ENCODE measurements around the gene DOCK6. TPM values are rescaled to one million over a fixed set of nuclear protein-coding genes. Genes with fewer than 3 reads are reported as not detected.

DOCK6 gene
- total RNA-seq, 1 donor from 2014 or later: 35.0 TPM

DNA sequence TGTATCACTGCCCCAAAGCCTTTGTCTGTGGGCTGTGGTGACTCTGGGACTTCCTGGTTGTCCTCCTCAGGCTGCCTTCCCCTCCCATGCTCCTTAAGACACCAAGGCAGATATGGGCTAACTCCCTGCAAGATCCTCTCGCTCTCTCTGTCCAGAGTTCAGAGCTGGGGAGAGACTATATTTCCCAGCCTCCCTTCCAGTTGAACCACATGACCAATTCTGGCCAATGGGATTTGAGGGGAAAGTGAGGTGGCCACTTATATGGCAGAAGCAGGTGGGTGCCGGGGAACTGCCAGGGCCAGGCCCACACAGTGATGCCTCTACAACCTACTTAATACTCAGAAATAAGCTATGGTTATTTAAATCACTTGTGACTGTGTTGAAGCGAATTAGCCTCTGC is 39.1 kb downstream of the DOCK6 start:
- DNase-seq: no peak

DNA sequence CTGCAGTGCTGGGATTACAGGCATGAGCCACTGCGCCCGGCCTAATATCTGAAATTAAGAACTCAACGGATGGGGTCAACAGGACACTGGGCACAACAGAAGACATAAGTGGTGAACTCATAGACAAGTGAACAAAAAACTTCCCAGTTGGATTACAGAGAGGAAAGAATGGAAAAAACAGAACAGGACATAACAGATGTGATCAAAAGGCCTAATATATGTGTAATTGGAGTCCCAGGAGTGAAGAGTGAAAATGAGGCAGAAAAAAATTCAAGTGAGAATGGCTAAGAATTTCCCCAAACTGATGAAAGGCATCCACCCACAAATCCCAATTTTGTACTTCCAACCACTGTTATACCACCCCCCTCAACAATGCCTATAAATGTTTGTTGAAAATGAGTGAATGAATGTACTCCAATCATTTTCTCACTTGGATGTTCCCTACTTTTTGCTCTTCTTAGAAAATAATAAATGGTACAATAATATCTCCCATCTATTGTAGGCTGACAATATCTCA is 41.2 kb downstream of the DOCK6 start:
- no peak for DNase-seq

DNA sequence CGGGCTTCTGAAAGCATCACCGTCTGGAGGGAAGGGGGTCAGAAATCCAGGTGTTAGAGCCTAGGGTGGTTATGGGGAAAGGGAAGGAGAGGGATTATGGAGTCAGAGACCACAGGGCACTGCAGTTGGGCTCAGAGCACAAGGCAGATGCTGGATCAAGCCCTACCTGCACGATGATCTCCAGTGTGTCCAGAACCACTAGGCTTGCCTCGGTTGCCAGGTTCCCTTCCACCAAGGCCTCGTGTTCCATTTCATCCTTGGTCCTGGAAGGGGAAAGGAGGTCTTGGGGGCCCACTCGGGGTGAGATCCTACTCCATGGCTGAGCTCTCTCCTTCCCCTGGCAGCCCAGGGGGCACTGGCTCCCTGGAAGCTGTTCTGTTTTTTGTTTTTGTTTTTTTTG is 47.9 kb downstream of the DOCK6 start:
- no peak for DNase-seq

DNA sequence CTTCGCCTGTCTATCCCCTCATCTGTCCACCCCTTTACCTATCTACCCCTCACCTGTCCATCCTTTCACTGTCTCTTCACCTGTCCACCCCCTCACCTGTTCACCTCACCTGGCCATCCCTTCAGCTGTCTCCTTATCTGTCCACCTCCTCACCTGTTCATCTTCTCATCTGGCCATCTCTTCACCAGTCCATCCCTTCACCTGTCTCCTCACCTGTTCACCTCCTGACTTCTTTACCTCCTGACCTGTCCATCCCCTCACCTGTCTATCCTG is 51.7 kb downstream of the DOCK6 start:
- DNase-seq: no peak

DNA sequence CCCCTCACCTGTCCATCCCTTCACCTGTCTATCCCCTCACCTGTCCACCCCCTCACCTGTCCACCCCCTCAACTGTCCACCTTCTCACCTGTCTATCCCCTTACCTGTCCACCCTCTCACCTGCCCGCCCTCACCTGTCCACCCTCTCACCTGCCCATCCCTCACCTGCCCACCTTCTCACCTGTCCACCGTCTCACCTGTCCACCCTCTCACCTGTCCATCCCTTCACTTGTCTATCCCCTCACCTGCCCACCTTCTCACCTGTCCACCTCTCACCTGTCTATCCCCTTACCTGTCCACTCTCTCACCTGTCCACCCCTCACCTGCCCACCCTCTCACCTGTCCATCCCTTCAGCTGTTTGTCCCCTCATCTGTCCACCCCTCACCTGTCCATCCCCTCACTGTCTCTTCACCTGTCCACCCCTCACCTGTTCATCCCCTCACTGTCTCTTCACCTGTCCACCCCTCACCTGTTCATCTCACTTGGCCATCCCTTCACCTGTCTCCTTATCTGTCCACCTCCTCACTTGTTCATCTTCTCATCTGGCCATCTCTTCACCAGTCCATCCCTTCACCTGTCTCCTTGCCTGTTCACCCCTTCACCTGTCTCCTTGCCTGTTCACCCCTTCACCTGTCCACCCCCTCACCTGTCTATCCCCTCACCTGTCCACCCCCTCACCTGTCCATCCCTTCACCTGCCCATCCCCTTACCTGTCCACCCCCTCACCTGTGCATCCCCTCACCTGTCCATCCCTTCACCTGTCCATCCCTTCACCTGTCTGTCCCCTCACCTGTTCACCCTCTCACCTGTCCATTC is 52.3 kb downstream of the DOCK6 start:
- peak; percentile 53 for DNase-seq

DNA sequence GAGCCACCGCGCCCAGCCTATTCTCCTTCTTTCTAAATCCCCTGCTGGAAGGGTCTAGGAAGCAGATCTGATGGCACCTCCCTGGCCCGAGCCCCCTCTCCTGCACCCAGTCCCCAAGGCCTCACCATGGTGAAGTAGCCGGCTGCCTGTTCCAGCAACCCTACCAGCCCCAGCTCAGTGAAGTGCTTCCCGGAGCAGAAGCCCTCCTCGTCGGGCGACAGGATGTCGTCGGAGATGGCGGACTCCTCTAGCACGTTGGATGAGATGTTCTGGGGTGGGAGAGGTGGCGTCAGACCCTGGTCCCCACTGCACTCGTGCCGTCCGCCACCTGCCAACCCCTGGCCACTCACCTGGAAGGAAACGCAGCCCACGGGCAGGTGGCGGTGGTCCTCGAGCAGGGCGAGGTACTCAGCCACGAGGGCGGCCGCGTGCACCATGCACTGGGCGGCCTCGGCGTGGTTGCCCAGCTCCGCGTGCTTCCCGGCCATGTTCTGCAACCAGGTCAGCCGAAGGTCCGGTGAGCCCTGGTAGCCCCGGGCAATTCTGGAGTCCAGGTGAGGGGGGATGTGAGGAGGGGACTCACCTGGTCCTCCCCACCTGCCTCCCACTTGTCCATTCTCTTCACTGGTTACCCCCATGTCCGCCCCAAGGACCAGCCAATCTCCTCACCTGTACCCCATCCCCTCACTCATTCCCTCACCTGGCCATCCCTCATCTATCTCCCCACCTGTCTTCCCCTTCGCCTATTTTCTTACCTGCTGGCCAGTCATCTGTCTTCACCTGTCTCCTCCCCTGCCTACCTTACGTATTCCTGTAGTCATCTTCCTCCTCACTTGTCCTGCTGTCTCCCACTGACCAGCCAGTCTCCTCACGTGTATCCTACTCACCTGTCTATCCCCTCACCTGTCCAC is 53.5 kb downstream of the DOCK6 start:
- DNase-seq: no peak

DNA sequence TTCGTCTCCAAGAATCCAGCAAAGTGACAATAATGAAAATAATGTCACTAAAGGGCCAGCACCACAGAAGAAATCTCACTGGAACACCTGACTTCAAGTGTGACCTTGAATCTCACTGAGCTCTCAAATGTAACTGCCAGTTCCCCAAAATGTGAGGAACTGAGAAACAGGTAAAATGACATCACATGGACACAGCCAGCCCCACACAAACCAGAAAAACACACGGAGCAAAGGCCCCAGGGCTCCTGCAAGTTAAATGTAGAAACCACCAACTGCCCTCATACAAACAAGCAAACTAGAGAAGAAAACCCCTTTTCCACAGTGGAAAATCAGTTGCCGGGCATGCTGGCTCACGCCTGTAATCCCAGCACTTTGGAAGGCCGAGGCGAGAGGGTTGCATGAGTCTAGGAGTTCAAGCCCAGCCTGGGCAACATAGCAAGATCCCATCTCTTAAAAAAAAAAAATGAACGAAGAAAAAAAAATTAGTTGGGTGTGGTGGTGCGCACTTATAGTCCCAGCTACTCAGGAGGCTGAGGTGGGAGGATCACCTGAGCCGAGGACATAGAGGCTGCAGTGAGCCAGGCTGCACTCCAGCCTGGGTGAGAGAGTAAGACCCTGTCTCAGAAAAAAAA is 56.3 kb downstream of the DOCK6 start:
- DNase-seq: no peak

DNA sequence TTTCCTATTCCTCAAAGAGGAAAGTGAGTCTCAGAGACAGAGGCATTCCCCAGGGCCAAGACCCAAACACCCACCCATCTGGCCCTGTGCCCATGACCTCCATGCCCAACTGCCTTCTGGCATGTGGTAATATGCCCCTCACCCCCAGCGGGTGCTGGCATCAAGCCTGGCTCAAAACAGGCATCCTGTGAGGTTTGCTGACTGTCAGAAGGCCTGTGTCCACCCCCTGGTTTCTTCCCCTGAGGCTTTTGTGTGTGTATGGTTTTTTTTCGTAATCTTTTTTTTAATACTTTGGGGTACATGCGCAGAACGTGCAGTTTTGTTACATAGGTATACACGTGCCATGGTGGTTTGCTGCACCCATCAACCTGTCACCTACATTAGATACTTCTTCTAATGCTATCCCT is 57.4 kb downstream of the DOCK6 start:
- DNase-seq: no peak

DNA sequence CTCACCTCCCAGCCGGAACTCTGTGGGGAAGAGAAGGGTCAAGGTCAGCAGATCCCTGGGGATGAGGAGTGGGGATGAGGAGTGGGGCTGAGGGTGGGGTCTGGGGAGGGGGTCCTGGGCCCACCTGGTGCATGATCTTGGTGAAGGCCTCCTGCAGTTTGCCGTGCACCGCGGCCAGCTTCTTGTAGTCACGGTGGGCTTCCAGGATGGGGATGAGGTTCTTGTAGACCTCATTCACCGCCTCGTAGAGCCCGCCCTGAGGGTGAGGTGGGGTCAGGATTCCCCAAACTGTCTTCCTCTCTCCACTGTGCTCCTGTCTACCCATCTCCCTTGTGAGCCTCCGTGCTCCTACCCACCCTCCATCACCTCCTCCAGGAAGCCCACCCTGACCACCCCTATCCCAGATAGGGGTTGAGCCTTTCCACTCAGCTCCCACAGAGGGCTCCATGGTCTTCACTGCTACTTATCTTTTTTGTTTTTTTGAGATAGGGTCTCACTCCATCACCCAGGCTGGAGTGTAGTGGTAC is 58.2 kb downstream of the DOCK6 start:
- DNase-seq: no peak

DNA sequence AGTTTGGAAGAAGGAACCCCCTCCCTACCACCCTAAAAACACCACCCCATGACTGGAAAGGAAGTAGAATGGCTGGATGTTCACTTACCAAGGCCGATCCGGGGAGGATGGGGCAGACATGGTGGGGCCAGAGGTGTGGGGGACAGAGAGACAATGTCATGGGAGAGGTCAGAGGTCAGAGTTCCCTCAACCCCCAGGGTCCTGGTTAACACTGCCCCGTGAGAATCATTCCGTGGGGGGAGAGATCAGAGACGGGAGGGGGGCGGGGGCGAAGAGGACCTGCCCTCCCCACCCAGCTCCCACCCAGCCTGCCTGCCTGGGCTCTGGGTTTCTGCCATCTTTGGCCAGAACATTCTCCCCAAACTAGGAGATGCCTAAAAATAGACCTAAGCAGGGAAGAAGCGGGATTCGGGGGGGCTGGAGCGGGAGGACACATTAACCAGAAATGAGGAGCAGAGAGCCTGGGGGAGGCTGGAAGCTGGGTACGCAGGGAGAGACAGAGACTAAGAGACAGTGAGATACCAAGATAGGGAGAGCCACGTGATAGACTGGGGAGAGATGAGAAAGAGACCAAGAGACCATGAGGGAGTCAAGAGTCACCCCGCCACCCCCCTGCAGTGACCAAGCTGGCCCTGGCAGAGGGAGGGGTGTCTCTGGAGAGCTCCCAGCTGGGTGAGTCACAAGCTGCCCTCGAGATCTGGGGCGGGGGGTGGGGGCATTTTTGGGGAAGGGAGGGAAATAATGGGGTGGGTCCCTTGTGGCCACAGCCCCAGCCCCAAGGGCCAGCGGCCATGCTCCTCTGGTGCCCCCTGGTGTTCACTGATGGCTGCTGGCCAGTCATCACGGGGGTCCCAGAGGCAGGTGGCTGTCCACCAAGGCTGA is 58.9 kb downstream of the DOCK6 start:
- peak; percentile 52 for DNase-seq

DNA sequence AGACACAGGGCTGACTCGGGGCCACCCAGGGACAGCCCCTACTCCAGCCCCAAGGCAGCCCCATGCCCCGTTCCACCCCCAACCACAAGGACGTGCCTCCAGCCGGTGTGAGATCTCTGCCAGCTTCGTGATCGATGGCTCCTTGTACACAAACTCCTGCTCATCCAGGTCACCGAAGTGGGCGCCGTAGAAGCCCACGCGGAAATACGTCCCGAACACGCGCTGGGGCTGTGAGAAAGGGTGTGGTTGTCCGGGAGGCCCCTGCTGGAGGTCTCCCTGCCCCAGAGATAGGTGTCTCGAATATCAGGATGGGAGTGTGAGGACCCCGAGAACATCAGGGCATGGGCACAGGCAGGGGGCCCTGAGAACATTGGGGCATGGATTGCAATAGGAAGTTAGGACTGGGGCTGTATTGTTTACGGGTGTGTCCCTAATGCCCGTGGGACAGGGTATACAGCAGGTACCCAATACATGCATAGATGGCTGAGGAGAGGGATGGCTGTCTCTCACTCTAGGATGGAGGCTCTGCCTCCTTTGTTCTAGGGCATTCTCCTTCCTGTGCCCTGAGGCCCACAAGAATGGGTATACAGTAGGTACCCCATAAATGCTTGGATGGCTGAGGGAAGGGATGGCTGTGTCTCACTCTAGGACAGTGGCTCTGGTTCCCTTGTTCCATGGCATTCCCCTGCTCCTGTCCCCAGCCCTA is 59.7 kb downstream of the DOCK6 start:
- no peak for DNase-seq

DNA sequence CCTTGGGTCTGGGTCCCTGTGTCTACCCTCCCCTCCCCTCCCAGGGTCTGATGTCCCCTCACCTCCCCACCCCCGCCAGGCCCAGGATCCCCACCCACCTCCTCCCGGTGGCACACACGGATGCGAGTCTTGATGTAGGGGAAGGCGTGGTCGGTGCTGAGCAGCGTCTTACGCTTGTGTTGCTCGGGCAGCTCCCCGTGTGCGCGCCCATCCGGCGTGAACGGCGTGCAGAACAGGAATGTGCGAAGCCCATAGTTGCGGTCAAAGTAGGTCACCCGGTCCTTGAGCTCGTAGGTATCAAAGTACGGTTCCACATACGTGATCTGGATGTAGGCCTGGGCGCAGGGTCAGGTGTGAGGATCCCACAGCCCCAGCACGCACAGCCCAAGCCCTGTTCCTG is 60.5 kb downstream of the DOCK6 start:
- no peak for DNase-seq

DNA sequence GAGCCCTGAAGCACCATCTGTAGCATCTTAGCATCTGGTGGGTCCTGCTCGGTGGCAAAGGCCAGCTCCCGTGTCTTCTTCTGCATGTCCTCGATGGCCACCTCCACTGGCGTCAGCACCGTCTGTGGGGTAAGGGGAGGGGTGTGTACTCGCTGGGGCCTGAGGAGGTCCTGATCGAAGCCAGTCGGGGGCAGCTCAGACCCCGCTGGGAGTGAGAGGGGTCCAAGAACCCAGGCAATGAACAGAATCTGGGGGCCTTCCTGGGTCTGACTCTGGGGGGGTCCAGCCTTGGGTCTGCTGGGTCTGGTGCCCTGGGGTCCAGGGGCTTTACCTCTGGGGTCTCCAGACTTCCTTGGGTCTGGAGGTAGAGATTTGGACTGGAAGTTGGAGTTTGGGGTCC is 61.4 kb downstream of the DOCK6 start:
- DNase-seq: no peak

DNA sequence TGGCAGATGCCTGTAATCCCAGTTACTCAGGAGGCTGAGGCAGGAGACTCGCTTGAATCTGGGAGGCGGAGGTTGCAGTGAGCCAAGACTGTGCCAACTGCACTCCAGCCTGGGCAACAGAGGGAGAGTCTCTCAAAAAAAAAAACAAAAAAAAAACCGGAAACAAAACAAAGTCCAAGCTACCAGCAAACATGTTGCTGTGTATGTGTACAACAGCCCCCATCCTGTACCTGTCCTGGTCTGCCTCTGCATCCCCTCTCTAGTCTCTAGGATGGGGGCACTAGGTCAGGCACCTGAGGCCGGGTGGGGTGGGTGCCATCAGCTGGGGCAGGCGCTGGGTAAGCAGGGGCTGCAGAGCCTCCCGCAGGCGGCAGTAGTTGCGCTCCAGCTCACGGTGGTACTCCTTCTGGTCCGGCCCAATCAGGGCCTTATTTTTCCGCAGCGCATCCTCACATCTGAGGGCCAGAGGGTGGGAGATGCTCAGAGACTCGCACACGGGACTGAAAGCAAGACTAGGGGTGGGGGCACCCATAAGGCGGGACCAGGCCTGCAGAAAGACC is 62.2 kb downstream of the DOCK6 start:
- DNase-seq: no peak

DNA sequence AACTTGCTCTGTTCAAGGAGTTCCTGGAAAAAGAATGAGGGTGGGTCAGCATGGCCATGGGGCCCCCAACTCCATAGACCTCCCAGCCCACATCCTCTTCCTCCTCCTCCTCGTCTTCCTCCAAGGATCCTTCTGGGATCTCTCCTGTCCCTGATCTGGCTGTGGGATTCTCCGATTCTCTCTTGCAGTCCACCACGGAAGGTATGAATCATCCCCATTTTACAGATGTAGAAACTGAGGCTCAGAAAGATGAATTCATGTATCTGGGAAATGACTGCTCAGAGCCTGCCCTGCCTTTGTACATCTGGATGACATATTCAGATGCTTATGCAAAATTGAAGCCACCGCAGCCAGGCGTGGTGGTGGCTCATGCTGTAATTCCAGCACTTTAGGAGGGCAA is 62.8 kb downstream of the DOCK6 start:
- DNase-seq: no peak

DNA sequence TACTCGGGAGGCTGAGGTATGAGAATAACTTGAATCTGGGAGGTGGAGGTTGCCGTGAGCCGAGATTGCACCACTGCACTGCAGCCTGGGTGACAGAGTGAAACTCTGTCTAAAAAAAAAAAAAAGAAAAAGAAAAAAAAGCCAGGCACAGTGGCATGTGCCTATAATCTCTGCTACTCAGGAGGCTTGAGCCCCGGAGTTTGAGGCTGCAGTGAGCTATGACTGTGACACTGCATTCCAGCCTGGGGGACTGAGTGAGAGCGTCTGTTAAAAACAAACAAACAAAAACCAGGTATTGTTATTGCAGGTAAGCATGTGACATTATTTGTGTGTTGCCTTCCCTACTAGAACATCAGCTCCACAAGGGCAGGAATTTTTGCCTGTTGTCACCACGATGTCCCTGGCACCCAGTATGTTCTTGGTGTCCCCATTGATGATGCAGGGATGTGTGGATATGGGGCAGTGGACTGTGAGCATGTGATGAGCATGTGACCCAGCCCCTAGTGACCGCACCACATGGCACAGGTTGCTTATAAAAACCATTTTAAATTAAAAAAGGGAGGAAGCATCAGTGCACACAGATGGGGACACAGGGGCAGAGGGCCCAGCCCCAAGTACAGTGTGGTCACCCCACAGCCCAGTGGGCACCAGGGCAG is 63.4 kb downstream of the DOCK6 start:
- DNase-seq: no peak

DNA sequence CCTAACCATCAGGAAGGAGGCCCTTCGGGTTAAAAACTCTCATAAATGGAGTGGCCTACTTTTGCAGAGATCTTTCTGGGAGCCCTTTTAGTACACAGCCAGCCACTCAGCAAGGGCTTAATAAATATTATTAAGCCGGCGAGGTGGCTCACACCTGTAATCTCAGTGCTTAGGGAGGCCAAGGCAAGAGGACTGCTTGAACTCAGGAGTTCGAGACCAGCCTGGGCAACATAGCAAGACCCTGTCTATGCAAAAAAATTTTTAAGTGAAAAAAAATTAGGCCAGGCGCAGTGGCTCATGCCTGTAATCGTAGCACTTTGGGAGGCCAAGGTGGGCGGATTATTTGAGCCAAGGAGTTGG is 64.2 kb downstream of the DOCK6 start:
- DNase-seq: no peak

DNA sequence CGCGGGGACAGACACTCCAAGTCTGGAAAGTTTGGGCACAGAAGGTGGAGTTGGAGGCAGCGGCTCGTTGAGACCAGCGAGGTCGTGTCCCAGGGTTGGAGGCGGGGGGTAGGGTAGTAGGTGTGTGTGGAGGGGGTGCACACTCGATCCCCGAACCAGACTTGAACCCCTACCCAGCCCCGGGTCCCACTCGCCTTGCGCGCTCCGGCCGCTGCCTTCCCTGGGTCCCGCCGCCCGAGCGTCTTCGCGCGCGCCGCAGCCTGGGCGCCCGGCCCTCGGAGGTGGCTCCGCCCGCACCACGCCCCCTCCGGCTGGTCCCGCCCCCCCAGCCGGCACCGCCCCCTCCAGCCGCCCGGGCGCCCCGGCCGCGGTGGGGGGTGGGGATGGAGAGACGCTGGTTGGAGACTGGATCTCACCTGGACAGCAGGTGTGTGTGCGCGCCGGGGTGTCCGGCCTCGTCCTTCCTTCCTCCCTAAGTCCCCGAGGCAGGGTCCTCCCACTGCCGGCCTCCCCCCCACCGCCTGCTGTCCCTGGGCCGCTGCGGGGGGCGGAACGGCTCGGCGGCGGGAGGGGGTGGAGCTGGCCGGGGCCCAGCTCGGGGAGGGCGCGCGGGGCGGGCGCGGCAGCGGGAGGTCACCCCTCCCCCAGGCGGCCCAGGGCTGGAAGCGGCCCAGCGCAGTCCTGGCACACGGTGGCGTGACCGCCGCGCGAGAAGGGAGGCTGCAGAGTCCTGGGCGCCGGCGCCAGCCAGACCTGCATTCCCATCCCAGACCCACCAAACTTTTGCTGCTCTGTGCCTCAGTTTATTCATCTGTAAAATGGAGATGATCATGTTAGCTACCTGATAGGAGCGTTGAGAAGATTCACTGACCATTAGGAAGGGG is 64.8 kb downstream of the DOCK6 start, which contains the start of gene KANK2:
Gene KANK2 (minus strand): TSS at position 255 of the 884 bp plus-strand sequence. CDS start 3,034 bp downstream, outside the sequence.
- DNase-seq: peak; percentile 63
